Fibroblast of villous mesenchyme (primary cell): ENCODE results near the gene ETV1. TPM values are rescaled to one million over a fixed set of nuclear protein-coding genes. Genes with fewer than 3 reads are reported as not detected.

Source experiments
- DNase-seq: peaks from one replicate; pipeline ENCODE4 v3.0.0-alpha.2; 2010; ENCODE audit warnings: low read depth
- H3K4me3 ChIP-seq: 2 replicates; pipeline ENCODE4 v1.5.1; 2011; ENCODE audit warnings: low read depth, mild to moderate bottlenecking, low read length
- total RNA-seq: library from RNA; depleted of rRNA; stranded (reverse); fragments of >200 nt; gene quantifications from 2 replicates; pipeline ENCODE4 v1.2.3, GENCODE V29; 2012
- TF ChIP-seq, protein P1 (sequence below): IDR thresholded peaks from 2 replicates; pipeline ENCODE4 v1.5.1; 2012; ENCODE audit warnings: low read depth, mild to moderate bottlenecking, low read length; ENCODE audit not compliant: insufficient read depth

The ETV1 gene
- total RNA-seq, 1 donor: 11.7 TPM

DNA sequence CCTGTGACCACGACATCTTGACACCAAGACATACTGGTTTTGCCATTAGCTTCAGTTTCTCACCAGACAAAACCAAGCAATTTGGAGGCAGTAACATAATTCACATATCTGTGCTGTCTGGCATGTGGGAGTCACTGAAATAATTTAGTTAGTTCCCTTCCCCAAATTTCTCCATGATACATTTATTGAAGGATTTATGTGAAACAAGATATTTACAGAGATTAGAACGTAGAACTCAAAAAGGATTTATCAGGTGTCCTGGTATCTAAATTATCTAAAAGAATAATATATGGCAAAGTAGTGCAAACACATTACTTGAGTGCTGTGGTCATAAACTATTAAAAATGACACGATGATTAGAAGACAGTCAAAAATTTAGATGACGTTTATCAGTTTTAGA, 98.7 kb downstream of the ETV1 start:
- DNase-seq: no peak
- TF ChIP-seq, protein P1, sequence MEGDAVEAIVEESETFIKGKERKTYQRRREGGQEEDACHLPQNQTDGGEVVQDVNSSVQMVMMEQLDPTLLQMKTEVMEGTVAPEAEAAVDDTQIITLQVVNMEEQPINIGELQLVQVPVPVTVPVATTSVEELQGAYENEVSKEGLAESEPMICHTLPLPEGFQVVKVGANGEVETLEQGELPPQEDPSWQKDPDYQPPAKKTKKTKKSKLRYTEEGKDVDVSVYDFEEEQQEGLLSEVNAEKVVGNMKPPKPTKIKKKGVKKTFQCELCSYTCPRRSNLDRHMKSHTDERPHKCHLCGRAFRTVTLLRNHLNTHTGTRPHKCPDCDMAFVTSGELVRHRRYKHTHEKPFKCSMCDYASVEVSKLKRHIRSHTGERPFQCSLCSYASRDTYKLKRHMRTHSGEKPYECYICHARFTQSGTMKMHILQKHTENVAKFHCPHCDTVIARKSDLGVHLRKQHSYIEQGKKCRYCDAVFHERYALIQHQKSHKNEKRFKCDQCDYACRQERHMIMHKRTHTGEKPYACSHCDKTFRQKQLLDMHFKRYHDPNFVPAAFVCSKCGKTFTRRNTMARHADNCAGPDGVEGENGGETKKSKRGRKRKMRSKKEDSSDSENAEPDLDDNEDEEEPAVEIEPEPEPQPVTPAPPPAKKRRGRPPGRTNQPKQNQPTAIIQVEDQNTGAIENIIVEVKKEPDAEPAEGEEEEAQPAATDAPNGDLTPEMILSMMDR: no peak
- no peak overlapping the region for H3K4me3 ChIP-seq

DNA sequence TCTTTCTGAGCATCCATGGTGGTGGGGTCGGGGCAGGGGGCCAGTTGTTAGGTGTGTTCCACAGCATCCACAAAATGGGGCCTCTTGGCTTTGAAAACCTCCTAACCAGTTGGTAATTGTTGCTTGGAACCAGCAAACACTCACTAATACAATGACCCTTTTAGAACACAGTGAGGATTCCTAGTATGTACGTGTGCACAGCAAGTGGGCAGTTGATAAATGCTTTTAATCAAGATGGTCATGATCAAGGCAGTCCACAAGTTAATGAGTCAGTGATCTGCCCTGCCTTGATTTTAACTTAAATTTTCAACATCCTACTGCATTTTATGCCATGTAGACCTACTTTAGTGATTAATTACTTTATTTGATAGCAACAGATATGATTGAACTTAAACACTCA, 103.1 kb downstream of the ETV1 start:
- DNase-seq: no peak
- TF ChIP-seq, protein P1: no peak
- no peak overlapping the region for H3K4me3 ChIP-seq

DNA sequence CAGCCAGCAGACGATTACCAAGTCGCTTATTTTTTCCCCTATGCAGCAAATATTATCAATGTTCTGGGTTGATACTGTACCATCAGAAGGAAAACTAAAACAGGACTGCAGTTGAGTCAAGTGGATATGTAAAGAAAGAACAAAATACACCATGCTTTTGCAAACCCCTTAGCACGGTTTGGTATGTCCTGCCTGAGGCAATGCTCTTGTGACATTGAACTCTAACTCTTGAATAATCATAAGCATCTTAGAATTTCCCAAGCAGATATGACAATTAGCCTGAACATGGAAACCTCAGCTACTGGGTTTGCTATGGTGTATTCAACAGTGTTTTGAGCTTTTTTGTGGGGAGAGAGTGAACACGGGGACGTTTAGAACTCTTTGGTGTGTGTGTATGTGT, 107.4 kb downstream of the ETV1 start:
- TF ChIP-seq, protein P1: no peak
- no peak overlapping the region for H3K4me3 ChIP-seq
- no peak for DNase-seq

DNA sequence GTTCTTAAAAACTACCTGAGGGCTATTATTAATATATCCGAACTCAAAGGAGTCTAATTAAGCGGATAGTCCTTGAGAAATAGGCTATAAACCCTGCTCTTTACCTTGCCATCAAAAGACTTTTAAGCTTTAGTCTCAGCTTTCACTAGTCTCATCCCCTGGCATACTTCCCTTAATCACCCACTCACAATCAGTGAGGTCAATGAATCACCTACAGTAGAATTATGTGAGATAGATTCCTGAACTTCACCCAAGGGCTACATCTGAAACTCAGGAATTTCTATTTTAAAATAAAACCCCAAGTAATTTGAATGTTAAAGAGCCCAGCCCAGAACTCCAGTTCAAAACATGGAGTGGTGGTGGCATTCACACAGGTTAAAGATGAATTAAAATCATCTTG, 108.7 kb downstream of the ETV1 start:
- no peak for DNase-seq
- TF ChIP-seq, protein P1: no peak
- H3K4me3 ChIP-seq: no peak overlapping the region

DNA sequence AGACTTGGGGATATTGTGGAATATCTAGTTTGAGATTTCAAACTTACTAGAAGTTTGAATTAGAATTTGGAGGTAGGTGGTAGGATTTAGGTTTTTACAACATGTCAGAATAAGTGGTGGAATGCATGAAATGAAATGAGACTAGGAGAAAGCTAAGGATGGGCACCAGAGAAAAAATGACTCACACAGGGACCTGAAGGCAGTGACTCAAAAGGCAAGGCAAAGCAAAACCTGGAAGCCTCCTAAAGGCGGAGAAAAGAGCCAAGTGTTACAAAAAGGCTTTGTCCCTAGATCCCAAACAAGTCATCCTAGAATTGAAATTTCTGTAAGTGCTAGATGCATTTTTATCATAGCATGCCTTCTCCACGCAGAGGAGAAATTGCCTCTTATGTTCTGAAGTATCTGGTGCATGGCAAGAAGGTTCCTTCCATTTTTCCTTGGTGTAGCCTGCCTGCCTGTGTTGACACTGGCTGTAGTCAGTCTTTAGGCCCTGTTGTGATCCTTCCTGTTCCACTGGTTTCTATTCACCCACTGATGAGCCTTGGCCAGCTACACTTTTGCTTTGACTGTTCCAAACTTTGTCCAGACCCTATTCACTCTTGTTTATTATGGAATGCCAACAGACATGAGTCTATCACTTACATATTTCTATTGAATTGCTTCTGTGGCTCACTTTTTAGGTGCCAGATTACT, 109.3 kb downstream of the ETV1 start:
- no peak overlapping the region for H3K4me3 ChIP-seq

DNA sequence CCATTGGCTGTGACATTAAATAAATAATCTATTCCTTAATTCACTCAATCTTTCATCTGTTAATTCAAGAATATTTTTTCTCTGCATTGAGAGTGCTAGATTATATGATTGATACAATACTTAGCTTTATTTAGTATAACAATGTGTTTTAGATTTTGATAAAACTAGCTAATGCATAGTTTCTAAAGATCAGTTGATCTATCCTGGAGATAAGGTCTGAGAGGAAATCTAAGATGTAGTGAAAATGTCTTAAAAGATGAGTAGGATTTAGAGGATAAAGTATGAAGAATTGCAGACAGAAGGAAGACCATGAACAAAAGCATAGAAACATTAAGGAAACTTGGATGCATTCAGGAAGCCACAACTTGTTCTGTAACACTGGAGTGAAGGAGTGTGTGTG, 110.3 kb downstream of the ETV1 start:
- DNase-seq: no peak
- TF ChIP-seq, protein P1: no peak
- H3K4me3 ChIP-seq: no peak overlapping the region

More for the DNA sequence above, 109.3 kb downstream of the ETV1 start:
- no peak for DNase-seq
- TF ChIP-seq, protein P1: no peak

DNA sequence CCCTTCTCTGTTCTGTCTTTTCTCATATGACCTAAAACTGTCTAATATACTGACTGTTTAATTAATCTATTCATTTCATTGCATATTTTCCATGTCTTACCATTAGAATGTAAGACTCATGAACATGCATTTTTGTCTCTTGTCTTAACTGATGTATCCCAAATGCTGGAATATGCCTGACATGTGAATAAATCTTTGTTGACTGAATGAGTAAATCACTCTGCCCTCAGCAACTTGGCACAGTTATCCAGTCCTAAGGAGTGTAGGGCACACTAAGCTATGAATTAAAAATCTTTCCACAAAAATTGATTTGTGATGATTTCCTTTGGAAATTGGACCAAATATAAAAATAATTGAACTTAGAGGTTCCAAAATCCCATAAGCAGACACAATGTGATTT, 111.3 kb downstream of the ETV1 start:
- TF ChIP-seq, protein P1: no peak
- DNase-seq: no peak
- no peak overlapping the region for H3K4me3 ChIP-seq
